H9 (cell line): ENCODE data around the gene SERPINE2. TPM values are rescaled to one million over a fixed set of nuclear protein-coding genes. Genes with fewer than 3 reads are reported as not detected.

Source experiments
- DNase-seq: peaks from one replicate; pipeline ENCODE4 v3.0.0-alpha.2; 2017
- H2AFZ ChIP-seq: one replicate; pipeline ENCODE4 v1.6.1; 2013; ENCODE audit warnings: mild to moderate bottlenecking, low read length, control low read depth, moderate library complexity
- H2AK5ac ChIP-seq: 2 replicates; pipeline ENCODE4 v1.6.1; 2013; ENCODE audit warnings: low read length, control low read depth, mixed read lengths; ENCODE audit not compliant: insufficient read length
- H2BK120ac ChIP-seq: one replicate; pipeline ENCODE4 v1.6.1; 2013; ENCODE audit warnings: low read depth, mild to moderate bottlenecking, low read length, control low read depth, inconsistent platforms; ENCODE audit not compliant: poor library complexity, severe bottlenecking
- H2BK12ac ChIP-seq: 2 replicates; pipeline ENCODE4 v1.6.1; 2013; ENCODE audit warnings: low read length, control low read depth, mixed read lengths, low read depth; ENCODE audit not compliant: insufficient read length
- H2BK15ac ChIP-seq: 2 replicates; pipeline ENCODE4 v1.6.1; 2013; ENCODE audit warnings: low read depth, low read length, control low read depth
- H2BK20ac ChIP-seq: one replicate; pipeline ENCODE4 v1.6.1; 2013; ENCODE audit warnings: low read depth, mild to moderate bottlenecking, low read length, control low read depth, inconsistent platforms; ENCODE audit not compliant: poor library complexity, severe bottlenecking
- H2BK5ac ChIP-seq: 2 replicates; pipeline ENCODE4 v1.6.1; 2013; ENCODE audit warnings: low read length, control low read depth, mixed read lengths; ENCODE audit not compliant: insufficient read length
- H3K14ac ChIP-seq: 2 replicates; pipeline ENCODE4 v1.6.1; 2013; ENCODE audit warnings: low read length, control low read depth; ENCODE audit not compliant: insufficient read depth
- H3K18ac ChIP-seq: 2 replicates; pipeline ENCODE4 v1.6.1; 2013; ENCODE audit warnings: low read depth, mild to moderate bottlenecking, mixed read lengths, low read length, control low read depth; ENCODE audit not compliant: insufficient read length
- H3K23ac ChIP-seq: 2 replicates; pipeline ENCODE4 v1.6.1; 2013; ENCODE audit warnings: low read length, control low read depth, mixed read lengths, low read depth; ENCODE audit not compliant: insufficient read length
- H3K23me2 ChIP-seq: 2 replicates; pipeline ENCODE4 v1.6.1; 2013; ENCODE audit warnings: low read depth, mild to moderate bottlenecking, mixed read lengths, low read length, control low read depth; ENCODE audit not compliant: insufficient read length, poor library complexity, severe bottlenecking
- H3K27ac ChIP-seq: 2 replicates; pipeline ENCODE4 v1.5.1; 2013; ENCODE audit warnings: low read length, control low read depth, mixed read lengths, low read depth; ENCODE audit not compliant: insufficient read length
- H3K27me3 ChIP-seq: 2 replicates; pipeline ENCODE4 v1.6.1; 2013; ENCODE audit warnings: low read length, control low read depth, inconsistent platforms; ENCODE audit not compliant: insufficient read depth
- H3K4ac ChIP-seq: 2 replicates; pipeline ENCODE4 v1.6.1; 2013; ENCODE audit warnings: low read depth, mild to moderate bottlenecking, control low read depth, inconsistent platforms, low read length, moderate library complexity
- H3K4me1 ChIP-seq: 2 replicates; pipeline ENCODE4 v1.6.1; 2013; ENCODE audit warnings: low read length, control low read depth, inconsistent platforms; ENCODE audit not compliant: insufficient read depth
- H3K4me2 ChIP-seq: 2 replicates; pipeline ENCODE4 v1.6.1; 2013; ENCODE audit warnings: low read length, control low read depth, mixed read lengths; ENCODE audit not compliant: insufficient read length, insufficient read depth
- H3K56ac ChIP-seq: 2 replicates; pipeline ENCODE4 v1.6.1; 2013; ENCODE audit warnings: low read depth, mild to moderate bottlenecking, mixed read lengths, low read length, control low read depth; ENCODE audit not compliant: insufficient read length
- H3K79me1 ChIP-seq: 2 replicates; pipeline ENCODE4 v1.6.1; 2013; ENCODE audit warnings: low read depth, mild to moderate bottlenecking, moderate library complexity, low read length, control low read depth, inconsistent platforms; ENCODE audit not compliant: insufficient read depth, poor library complexity, severe bottlenecking
- H3K79me2 ChIP-seq: 2 replicates; pipeline ENCODE4 v1.6.1; 2013; ENCODE audit warnings: low read length, control low read depth, inconsistent platforms; ENCODE audit not compliant: insufficient read depth
- H3K9ac ChIP-seq: 2 replicates; pipeline ENCODE4 v1.6.1; 2013; ENCODE audit warnings: low read length, control low read depth, mixed read lengths; ENCODE audit not compliant: insufficient read length; ENCODE audit errors: extremely low read depth
- H3K9me3 ChIP-seq: one replicate; pipeline ENCODE4 v1.6.1; 2013; ENCODE audit warnings: low read depth, low read length, inconsistent platforms; ENCODE audit not compliant: control insufficient read depth
- H3T11ph ChIP-seq: one replicate; pipeline ENCODE4 v1.6.1; 2013; ENCODE audit warnings: mild to moderate bottlenecking, low read length, control low read depth, inconsistent platforms
- H4K20me1 ChIP-seq: one replicate; pipeline ENCODE4 v1.6.1; 2013; ENCODE audit not compliant: control insufficient read depth, insufficient read length, insufficient read depth
- H4K5ac ChIP-seq: 2 replicates; pipeline ENCODE4 v1.6.1; 2013; ENCODE audit warnings: low read depth, mild to moderate bottlenecking, mixed read lengths, low read length, control low read depth; ENCODE audit not compliant: insufficient read length
- H4K8ac ChIP-seq: replicated peaks from 2 replicates; pipeline ENCODE4 v1.6.1; 2013; ENCODE audit warnings: low read length, control low read depth, mixed read lengths, low read depth; ENCODE audit not compliant: insufficient read length
- H4K91ac ChIP-seq: 2 replicates; pipeline ENCODE4 v1.6.1; 2013; ENCODE audit warnings: low read depth, mild to moderate bottlenecking, moderate library complexity, mixed read lengths, low read length, control low read depth; ENCODE audit not compliant: insufficient read length
- H3K27ac Mint-ChIP-seq, 3 experiments: 2 replicates in 2 of 3; 3 replicates in 1 of 3; pipeline ENCODE4 v1.8.0; 2020 to 2021; ENCODE audit warnings: mixed read lengths in 3 of 3, mild to moderate bottlenecking in 1 of 3, moderate library complexity in 1 of 3
- H3K27me3 Mint-ChIP-seq: 2 replicates; pipeline ENCODE4 v1.8.0; 2021; ENCODE audit warnings: low read depth, mild to moderate bottlenecking, moderate library complexity, mixed read lengths
- H3K36me3 Mint-ChIP-seq, 3 experiments: 2 replicates in 2 of 3; 3 replicates in 1 of 3; pipeline ENCODE4 v1.8.0; 2020 to 2021; ENCODE audit warnings: low read depth in 3 of 3, mixed read lengths in 3 of 3; ENCODE audit not compliant: insufficient read depth in 1 of 3
- H3K4me1 Mint-ChIP-seq, 2 experiments: 2 replicates each; pipeline ENCODE4 v1.8.0; 2020; ENCODE audit warnings: mixed read lengths in 2 of 2
- H3K4me3 Mint-ChIP-seq, 2 experiments: 2 replicates in 1 of 2; 3 replicates in 1 of 2; pipeline ENCODE4 v1.8.0; 2020 to 2021; ENCODE audit warnings: mild to moderate bottlenecking in 2 of 2, mixed read lengths in 2 of 2, moderate library complexity in 1 of 2
- H3K9me3 Mint-ChIP-seq, 2 experiments: 2 replicates in 1 of 2; 3 replicates in 1 of 2; pipeline ENCODE4 v1.8.0; 2020; ENCODE audit warnings: mild to moderate bottlenecking in 2 of 2, mixed read lengths in 2 of 2, moderate library complexity in 1 of 2
- CTCF ChIP-seq: fragments of 200-600 bp; sonication (generic); conservative IDR thresholded peaks from 3 replicates; pipeline ENCODE4 v1.8.0; 2021; ENCODE audit warnings: antibody characterized with exemption, mild to moderate bottlenecking
- WGBS: extraction: QIAGEN DNeasy Blood & Tissue Kit; methylation state at CpG from one replicate; pipeline ENCODE4 v1.1.7; 2013; ENCODE audit warnings: missing lambda C conversion rate, low lambda C conversion rate, mixed read lengths; ENCODE audit not compliant: insufficient read length; ENCODE audit errors: extremely low coverage; 5-methylcytosine and 5-hydroxymethylcytosine counted together
- total RNA-seq: library from RNA; stranded (reverse); gene quantifications from 2 replicates; pipeline ENCODE4 v1.2.1, GENCODE V29; 2021

The SERPINE2 gene
- total RNA-seq, 1 experiment from 2014 or later, result 40.0 TPM

- no peak overlapping the region for H2AFZ ChIP-seq
- no peaks in the 10 kb centered on the region; the same call in 1 of the 2 replicates for H3K79me2 ChIP-seq
- no CpG with 5 or more reads among the region's 5 CpGs for WGBS
- no peak overlapping the region for H2BK120ac ChIP-seq
- H3K27me3 ChIP-seq, result no peaks in the 10 kb centered on the region
- no peaks in the 10 kb centered on the region for H3K23me2 ChIP-seq
- peaks cover 3 to 11% (median 5%) of the 10 kb centered on the region in 3 experiments; a peak in 4 of 7 replicates for H3K36me3 Mint-ChIP-seq
- no peak overlapping the region for H2BK15ac ChIP-seq
- H3K9ac ChIP-seq, result no peak overlapping the region
- peak overlapping the region in 1 of 2 experiments; percentile 27; a peak in 1 of 5 replicates for H3K4me3 Mint-ChIP-seq
- no peak overlapping the region for H3K14ac ChIP-seq
- no peak overlapping the region for H3K4ac ChIP-seq
- no peaks in the 10 kb centered on the region; a peak in 1 of 5 replicates for H3K9me3 Mint-ChIP-seq
- no peak overlapping the region for H2AK5ac ChIP-seq
- H3K56ac ChIP-seq, result no peak overlapping the region
- peaks cover 61 to 62% of the 10 kb centered on the region in 2 experiments for H3K4me1 Mint-ChIP-seq
- H2BK20ac ChIP-seq, result no peak overlapping the region
- no peak overlapping the region for H3K23ac ChIP-seq
- H3K18ac ChIP-seq, result no peak overlapping the region
- peaks cover 30% of the 10 kb centered on the region; the same call in 1 of the 2 replicates for H3K4me1 ChIP-seq
- H3K27ac ChIP-seq, result no peak overlapping the region
- no peak overlapping the region for H4K8ac ChIP-seq
- H3K27me3 Mint-ChIP-seq, result peaks cover 42% of the 10 kb centered on the region
- TF ChIP-seq CTCF, result no peak
- H4K5ac ChIP-seq, result no peak overlapping the region
- H3T11ph ChIP-seq, result no peak overlapping the region
- H3K4me2 ChIP-seq, result no peak overlapping the region
- H3K27ac Mint-ChIP-seq, result no peak overlapping the region
- H4K20me1 ChIP-seq, result no peaks in the 10 kb centered on the region
- H2BK5ac ChIP-seq, result no peak overlapping the region
- peak; percentile 92 for DNase-seq
- H3K9me3 ChIP-seq, result no peaks in the 10 kb centered on the region
- H3K79me1 ChIP-seq, result no peaks in the 10 kb centered on the region
- no peak overlapping the region for H4K91ac ChIP-seq
- no peak overlapping the region for H2BK12ac ChIP-seq
Measured at GRCh38 chr2:224027070-224027469, 12.0 kb downstream of the SERPINE2 start.
